ENCODE data around the gene HPD. TPM values are rescaled to one million over a fixed set of nuclear protein-coding genes. Genes with fewer than 3 reads are reported as not detected.
A peak's percentile ranks its signal among the peaks of the same experiment; 100 is the strongest.
"Not testable (repeated sequence)": the region's sequence is repeated elsewhere in the genome, so short reads cannot be mapped to it uniquely, and the experiment has no call there.

Gene HPD
- not detected in 2 replicates for total RNA-seq

DNA sequence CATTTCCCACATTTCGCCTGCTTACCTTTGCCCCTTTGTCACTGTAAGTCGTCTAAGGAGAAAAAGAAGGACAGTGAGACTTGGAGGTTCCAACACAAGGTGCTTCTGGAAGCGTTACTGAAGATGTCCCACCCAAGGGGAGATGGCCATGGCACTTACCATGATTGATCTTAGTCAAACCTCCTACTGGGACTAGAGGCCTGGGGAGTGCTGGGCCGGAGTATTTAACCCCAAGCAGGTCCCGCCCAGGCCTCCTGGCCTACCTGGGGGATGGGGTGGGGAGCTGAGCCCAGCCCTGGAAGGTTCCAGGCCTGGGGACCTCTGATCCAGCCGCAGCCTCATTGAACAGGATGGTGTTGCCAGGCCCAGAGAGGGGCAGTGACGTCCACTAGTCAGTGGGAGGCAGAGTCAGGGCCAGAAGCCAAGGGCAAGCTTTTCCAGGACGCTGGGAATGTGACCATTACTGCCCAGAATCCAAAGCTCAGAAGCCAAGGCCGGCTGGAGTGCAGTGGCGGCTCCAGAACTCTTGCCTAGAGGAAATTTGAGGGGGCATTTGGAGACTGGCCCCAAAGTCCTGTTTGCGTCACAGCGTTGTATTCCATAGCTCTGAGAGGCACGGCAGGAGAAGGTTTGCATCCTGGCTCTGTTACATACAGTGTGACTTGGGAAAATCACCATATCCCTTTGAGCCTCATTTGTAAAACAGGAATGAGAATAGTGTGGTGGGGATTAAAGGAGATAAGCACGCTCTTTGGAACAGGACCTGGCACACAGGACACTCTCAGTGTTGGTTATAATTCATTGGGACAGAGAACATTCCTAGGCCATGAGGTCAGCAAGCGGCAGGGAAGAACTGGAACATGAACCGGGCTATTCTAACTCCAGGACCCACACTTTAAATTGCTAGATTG, at the start of gene HPD:
TSS of gene HPD (minus strand) at position 198 of the 911 bp plus-strand sequence. CDS start at position 162, 36 bp downstream.
- DNase-seq (ENCODE audit: low read depth in 2 of 2): peak in 1 of 2 donors; percentile 12

DNA sequence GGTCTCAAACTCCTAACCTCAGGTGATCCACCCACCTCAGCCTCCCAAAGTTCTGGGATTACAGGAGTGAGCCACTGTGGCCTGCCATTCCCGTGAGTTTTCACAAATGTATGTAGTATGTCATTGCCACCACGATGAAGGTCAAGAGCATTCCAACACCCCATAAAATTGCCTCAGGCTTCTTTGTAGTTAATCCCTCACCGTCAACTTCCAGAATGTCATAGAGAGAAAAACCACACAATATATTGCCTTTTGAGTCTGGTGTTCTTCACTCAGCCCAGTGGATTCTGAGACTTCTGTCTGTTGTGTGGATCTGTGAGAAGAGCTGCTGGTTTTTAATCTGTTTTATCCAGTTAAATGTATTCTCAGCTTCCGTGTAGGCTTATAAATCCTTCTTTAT, 47.1 kb upstream of the HPD start:
- no peak for DNase-seq (ENCODE audit: low read depth in 2 of 2)

- DNase-seq (ENCODE audit: low read depth in 2 of 2): no peak
Measured at GRCh38 chr12:121903202-121903601, 44.5 kb upstream of the HPD start.

DNA sequence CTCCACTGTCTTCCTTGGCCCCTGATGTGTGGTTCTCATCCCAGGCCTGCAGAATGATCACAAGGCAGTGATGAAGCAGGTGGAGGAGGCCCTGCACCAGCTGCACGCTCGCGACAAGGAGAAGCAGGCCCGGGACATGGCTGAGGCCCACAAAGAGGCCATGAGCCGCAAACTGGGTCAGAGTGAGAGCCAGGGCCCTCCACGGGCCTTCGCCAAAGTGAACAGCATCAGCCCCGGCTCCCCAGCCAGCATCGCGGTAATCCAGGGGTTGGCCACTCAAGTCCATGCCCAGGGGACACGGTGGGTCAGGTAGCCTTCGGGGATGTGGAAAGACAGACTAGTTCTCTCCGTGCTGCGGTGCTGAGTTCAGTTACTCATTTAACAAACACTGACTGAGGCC, 40.9 kb upstream of the HPD start:
- no peak for DNase-seq (ENCODE audit: low read depth in 2 of 2)

DNA sequence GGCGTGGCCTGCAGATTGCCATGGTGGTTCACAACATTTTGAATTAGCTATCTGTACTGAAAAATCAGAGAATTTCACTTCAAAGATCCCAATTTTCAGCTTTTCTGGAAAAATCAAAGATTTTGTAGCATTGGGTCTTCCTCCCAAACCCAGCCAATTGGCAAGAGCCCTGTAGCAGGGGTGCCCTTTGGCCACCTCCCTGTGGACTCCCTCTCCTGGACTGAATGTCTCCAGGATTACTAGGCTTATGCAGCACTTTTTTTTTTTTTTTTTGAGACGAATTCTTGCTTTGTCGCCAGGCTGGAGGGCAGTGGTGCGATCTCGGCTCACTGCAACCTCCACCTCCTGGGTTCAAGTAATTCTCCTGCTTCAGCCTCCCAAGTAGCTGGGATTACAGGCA, 39.6 kb upstream of the HPD start:
- no peak for DNase-seq (ENCODE audit: low read depth in 2 of 2)

GRCh38 chr12:121894633-121895032, 36.0 kb upstream of the HPD start:
- peak; percentile 31 to 72 for DNase-seq (ENCODE audit: low read depth in 2 of 2)

DNA sequence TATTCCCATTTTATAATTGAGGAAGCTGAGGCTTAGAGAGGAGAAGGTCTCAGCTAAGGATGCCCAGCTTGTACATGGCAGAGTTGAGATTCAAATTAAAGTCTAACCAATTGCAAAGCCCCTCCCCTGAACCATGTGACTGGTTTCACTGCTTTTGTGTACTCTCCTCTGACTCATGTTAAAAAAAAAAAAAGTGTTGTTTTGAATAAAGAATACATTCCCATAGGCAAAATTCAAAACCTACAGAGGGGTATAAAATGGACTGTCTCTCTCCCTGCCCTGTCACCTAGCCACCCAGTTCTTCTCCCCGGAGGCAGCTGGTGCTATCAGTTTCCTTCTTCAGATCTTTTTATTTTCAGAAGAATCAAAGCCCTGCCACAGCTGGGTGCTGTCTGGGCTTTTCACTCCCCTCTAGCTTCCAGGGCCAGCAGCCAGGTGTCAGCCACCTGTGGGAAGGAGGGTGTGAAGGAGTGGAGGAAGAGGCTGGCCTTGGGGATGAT, 35.4 kb upstream of the HPD start:
- peak; percentile 37 to 74 for DNase-seq (ENCODE audit: low read depth in 2 of 2)

GRCh38 chr12:121892673-121893561, 34.3 kb upstream of the HPD start:
- no peak for DNase-seq (ENCODE audit: low read depth in 2 of 2)

GRCh38 chr12:121889661-121890060, 31.0 kb upstream of the HPD start:
- not testable (repeated sequence) for DNase-seq (ENCODE audit: low read depth in 2 of 2)

- DNase-seq (ENCODE audit: low read depth in 2 of 2): no peak
Measured at GRCh38 chr12:121889274-121889624, 30.6 kb upstream of the HPD start.

DNA sequence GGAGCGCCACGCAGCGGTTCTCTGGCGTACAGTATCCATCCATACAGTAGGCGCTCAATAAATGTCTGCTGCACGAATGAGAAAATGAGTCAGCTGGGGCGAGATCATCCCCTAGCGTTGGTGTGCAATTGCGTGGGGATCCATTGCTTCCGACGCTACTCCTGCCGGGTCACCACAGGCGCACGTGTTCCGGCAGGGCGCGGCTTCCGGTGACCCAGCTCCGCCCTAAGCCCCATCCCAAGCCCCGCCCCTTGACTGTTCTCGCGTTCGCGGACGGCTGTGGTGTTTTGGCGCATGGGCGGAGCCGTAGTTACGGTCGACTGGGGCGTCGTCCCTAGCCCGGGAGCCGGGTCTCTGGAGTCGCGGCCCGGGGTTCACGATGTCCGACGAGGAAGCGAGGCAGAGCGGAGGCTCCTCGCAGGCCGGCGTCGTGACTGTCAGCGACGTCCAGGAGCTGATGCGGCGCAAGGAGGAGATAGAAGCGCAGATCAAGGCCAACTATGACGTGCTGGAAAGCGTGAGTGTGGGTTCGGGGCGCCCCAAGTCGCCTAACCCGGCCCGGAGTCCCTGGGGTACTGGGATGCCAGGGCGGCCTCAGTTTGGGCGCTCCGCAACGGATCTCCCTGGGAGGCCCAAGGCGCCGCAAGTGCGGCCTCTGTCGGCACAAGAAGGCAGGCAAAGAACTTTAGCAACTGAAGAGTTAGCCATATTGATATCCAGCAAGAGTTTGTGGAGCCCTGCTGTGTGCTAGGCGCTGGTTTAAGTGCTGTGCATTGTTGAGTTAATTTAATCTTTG, 30.0 kb upstream of the HPD start, which contains the start of gene PSMD9:
TSS of gene PSMD9 (plus strand) at position 313 of the 796 bp plus-strand sequence. CDS start at position 380, 67 bp downstream.
- peak; percentile 90 to 96 for DNase-seq (ENCODE audit: low read depth in 2 of 2)

GRCh38 chr12:121888083-121888477, 29.4 kb upstream of the HPD start:
- no peak for DNase-seq (ENCODE audit: low read depth in 2 of 2)

- not testable (repeated sequence) for DNase-seq (ENCODE audit: low read depth in 2 of 2)
Measured at GRCh38 chr12:121885129-121885528, 26.5 kb upstream of the HPD start.

- no peak for DNase-seq (ENCODE audit: low read depth in 2 of 2)
Measured at GRCh38 chr12:121883315-121883660, 24.6 kb upstream of the HPD start.

GRCh38 chr12:121876080-121876447, 17.4 kb upstream of the HPD start:
- not testable (repeated sequence) for DNase-seq (ENCODE audit: low read depth in 2 of 2)

DNA sequence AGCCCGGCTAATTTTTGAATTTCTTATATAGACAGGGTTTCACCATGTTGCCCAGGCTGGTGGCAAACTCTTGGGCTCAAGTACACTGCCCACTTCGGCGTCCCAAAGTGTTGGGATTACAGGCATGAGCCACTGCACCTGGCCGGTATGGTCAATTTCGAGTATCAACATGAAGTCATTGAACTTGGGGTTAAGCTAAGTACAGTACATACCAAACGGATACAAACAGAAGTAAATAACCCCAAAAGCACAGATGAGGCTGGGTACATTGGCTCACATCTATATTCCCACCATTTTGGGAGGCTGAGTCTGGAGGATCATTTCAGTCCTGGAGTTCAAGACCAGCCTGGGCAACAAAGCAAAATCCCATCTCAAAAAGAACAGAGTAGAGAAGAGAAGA, 16.9 kb upstream of the HPD start:
- no peak for DNase-seq (ENCODE audit: low read depth in 2 of 2)

DNA sequence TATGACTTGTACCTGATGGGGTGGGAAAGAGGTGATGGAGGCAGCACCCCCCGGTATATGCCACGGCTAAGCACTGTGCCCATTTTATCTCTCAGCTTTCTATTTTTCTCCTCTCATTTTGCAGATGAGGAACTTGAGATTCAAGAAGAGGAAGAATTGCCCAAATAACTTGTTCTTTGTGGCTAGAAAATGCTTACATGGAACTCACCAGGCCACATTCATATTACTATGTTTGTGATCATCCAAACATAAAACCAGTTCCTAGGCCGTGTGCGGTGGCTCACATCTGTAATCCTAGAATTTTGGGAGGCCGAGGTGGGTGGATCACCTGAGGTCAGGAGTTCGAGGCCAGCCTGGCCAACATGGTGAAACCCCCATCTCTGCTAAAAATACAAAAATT, 15.4 kb upstream of the HPD start:
- no peak for DNase-seq (ENCODE audit: low read depth in 2 of 2)

DNA sequence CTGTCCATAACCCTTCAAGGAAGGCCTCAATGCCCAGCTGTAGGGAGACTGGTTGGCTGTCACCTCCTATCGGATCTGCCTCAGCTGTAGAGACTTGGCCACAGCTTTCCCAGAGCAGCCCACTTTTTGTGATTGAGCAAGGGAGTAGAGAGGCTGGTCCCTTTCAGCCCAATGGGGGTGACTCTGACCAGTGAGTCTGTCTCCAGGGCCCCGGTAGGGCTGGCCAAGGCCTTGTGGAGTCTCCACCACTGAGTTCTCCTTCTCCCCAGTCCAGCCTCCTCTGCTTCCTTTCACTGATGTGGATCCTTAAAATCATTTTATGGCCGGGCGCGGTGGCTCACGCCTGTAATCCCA, 14.5 kb upstream of the HPD start:
- DNase-seq (ENCODE audit: low read depth in 2 of 2): no peak

DNA sequence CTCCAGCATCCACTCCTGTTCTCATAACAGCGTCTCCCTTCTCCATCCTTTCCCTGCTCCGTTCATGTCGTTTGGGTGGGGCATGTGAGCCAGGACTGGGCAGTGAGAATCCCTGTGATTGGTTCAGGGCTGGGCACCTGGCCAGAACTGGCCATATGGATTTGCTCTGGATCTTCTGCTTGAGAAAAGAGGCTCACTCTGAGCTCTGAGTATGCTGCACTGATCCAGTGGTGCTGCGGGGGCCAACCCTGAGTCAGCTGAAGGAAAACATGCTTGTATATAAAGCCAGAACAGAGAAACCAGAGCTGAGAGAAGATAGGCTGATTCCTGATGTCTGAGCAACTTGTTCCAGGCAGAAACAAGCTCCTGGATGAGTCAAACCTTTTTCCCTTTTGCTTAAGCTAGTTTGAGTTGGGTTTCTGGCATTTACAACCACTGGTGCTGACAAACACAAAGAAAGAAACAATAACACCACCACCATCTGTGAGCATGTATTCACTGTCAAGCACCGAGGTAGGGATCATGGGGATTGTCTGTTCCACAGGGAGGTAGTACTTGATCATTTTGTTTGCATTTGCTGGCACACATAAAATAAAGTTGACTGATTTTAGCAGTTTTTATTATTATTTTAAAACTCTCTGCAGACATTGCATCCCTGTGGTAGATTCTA, 14.0 kb upstream of the HPD start:
- no peak for DNase-seq (ENCODE audit: low read depth in 2 of 2)

DNA sequence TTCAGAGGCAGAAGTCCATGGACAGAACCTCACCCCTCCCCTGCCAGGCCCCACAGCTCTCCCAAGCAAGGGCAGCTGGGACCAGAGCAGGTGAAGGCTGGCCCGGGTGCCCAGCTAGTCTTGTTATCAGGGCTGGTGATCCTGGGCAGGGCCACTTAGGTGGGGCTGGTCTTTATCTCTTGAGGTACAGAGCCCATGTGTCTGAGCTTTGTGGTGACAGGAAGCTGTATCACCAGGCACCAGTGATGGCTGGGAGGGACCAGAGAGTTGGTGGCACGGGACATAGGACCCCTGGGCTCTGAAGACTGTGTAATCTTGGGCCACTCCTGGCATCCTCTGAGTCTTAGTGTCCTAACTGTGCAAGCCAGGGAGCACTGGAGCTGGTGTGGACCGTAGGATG, 12.8 kb upstream of the HPD start:
- no peak for DNase-seq (ENCODE audit: low read depth in 2 of 2)

DNA sequence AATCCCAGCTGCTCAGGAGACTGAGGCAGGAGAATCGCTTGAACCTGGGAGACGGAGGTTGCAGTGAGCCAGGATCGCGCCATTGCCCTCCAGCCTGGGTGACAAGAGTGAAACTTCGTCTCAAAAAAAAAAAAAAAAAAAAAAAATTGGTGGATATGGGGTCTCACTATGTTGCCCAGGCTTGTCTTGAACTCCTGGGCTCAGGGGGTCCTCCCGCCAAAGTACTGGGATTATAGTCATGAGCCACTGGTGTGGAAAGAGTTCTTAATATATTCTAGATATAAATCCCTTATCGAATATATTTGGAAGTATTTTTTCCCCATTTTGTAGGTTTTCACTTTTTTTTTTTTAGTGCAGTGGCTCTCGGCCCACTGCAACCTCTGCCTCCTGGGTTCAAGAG, 10.6 kb upstream of the HPD start:
- DNase-seq (ENCODE audit: low read depth in 2 of 2): not testable (repeated sequence)
